HG02973 (cell line): Measurements from ENCODE around the gene NT5C.

ENCODE experiments used
- ATAC-seq: cut with Tn5 transposase; IDR thresholded peaks from one replicate; pipeline ENCODE4 v1.9.1; 2021; ENCODE audit warnings: moderate library complexity; ENCODE audit not compliant: unreplicated experiment

Gene NT5C

GRCh38 chr17:75118307-75118706 lies 13.2 kb downstream of the NT5C start:
- ATAC-seq, result no peak

DNA sequence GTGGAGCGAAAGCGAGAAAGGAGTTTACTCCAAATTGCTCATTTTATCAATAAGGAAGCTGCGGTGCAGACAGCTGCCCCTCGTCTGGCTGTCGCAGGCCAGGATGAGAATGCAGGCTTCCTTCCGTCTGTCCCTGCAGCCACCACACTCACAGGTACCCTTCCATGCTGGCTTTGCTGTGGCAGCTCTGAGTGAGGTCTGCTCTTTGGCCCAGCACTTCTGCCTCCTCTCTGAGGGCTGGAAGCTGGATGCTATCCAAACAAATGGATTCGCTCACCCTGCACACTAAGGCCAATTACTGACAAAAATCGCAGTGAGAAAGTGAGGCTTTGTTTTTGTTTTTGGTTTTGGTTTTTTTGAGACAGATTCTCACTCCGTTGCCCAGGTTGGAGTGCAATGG lies 14.8 kb downstream of the NT5C start:
- ATAC-seq, result no peak

DNA sequence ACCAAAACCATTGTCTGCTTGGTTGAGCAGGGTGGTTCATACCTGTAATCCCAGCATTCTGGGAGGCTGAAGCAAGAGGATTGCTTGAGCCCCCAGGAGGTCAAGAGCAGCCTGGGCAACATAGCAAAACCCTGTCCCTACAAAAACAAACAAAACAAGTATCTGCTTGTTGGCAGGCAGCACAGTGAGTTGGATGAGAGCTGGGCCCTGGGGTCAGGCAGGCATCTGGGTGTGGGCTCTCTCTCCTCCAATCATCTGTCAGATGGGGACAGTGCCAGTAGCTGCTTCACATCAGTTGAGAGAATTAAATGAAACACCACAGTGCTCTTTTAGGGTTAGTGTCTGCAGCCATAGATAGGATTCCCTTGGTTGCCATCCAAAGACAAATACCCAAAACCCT lies 16.0 kb downstream of the NT5C start:
- no peak for ATAC-seq

- no peak for ATAC-seq
These were observed 16.8 kb downstream of the NT5C start for GRCh38 chr17:75114552-75115314.

DNA sequence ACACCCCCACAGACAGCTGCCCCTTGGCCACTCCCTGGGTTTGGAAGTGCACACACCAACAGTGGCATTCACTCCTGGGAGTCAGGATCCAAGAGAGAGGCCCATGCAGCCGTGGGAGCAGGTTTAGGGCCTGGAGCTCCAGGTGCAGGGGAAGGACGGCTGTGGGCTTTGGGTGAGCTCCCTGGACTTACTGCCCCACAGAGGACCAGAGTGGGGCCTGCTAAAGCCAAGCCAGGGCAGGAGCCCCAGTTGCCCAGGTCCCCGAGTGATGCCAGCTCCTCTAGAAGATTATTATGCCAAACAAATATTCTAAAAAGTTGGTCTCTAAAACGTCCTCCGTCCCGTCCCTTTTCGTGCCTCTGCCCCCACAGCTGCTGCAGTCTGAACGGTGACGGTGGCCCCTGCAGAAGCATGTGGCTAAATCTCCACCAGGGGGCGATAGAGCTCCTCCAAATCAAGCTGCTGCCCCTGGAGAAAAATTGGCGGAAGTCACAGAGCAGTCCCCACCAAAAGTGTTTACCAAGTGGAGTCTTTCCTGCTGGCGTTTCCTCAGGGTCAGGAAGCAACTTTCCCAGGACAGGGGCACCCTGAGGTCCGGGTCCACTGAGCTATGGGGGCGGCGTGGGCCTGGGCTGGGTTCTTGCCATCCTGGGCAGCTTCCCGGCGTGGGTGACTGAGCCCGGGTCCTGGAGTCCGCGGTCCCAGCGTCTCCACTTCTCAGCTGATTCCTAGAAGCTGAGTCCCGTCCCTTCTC lies 17.6 kb downstream of the NT5C start:
- ATAC-seq, result no peak

DNA sequence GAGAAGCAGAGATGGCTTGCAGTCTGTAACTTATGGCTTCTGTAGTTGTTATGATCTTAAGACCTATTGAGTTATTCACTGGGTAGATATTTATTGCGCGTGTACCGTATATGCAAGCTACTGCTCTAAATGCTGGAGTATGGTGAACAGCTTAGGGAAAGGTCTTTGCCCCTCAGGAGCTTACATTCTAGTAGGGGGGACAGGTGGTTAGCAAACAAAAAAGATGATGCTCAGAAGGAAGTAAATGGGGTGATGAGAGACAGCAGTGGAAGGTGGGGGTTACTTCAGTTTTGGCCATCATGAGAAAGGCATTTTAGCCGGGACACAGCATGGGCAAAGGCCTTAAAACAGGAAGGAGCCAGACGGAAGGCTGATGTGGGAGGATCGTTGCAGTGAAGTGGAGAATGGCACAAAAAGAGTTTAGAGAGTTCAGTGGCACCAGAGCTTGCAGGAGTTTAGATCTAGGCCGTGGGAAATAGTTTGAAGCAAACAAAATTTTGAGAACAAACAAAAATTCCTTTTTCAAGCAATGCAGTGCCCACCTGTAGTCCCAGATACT lies 19.7 kb downstream of the NT5C start:
- ATAC-seq, result no peak

DNA sequence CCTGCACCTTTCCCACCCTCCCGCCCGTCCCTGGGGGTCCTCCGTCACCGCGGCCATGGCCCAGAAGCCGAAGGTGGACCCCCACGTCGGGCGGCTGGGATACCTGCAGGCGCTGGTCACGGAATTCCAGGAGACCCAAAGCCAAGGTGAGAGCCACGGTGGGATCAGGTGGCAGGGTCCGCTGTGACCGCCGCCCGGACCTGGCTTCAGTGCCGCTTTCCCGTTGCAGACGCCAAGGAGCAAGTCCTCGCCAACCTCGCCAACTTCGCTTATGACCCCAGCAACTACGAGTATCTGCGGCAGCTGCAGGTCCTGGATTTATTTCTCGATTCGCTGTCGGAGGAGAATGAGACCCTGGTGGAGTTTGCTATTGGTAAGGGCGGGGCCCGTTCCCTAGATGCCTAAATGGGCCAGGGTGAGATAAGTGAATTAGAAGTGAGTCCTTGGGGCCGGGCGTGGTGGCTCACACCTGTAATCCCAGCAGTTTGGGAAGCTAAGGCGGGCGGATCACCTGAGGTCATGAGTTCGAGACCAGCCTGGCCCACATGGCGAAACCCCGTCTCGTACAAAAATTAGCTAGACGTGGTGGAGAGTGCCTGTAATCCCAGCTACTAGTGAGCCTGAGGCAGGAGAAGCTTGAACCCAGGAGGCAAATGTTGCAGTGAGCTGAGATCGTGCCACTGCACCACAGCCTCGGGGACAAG lies 21.2 kb downstream of the NT5C start:
- no peak for ATAC-seq

DNA sequence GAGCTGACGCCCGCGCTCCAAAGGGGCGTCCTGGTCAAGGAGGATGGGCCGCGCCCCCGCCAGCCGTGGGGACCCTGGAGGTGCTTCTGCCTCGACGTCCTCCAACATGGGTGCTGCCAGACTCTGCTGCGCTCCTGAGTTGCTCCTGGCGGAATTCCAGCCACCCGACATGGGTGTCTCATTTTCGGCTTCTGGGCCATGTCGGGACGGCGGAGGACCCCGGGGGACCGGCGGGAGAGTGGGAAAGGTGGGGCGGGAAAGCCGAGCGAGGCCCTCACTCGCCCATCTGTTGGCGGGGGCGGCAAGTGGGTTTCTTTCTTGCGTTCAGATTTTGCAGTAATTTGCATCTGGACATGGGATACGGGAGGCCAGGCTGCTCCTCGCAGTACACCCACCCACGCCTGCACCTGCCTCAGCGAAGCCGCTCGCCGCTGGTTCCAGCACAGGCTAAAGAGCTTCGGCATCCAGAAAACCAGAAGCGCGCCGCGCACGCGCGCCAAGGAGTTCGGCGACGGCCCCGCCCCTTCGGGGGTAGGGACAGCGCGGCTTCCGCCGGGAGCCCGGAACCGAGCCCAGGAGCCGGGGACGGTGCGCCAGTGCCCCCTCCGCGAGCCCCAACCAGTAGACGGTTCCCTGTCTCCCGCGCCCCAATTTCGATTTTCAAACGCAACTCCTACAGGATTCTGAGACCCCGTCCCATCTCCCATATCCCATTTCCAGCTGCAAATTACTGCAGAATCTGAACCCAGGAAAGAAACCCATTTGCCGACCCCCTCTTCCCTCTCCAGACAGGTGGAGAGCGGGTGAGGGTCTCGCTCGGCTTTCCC lies 21.9 kb downstream of the NT5C start, which contains the start of gene ARMC7:
TSS of gene ARMC7 (plus strand) at position 563 of the 827 bp plus-strand sequence. CDS start 320 bp downstream, outside the sequence.
- peak; percentile 47 for ATAC-seq

DNA sequence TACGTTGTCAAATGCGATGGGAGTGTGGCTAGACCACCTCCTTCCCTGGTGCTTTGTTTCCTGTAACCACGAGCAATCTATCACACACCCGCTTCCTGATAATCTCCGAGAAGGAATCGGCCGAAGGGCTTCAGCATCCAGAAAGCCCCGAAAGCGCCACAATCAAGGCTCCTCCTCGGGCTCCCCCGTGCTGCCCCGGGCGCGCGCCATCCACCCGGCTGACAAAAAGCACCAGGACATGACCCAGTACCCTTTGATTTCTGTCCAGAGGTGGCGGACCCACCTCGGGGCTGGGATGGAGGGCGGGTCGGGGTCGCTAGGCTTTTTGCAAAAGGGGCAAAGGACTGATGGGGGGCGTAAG lies 22.5 kb downstream of the NT5C start:
- no peak for ATAC-seq

DNA sequence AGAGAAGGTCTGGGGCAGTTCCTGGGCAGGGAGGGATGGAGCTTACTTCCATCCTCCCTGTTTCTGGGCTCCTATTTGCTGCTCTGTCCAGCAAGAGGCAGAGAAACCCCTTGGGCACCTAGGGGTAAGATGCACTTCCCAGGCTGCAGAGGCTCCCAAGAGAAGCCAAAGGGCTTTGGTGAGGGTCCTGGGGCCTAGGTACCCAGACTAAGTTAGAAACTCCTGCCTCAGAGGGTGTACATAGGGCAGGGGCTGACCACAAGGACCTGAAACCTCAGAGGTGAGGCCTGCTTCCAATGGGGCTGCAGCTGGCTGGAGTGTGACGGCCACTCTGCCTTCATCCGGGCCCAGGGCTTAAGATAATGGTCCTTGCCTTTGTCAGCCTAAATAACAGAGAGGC lies 23.3 kb downstream of the NT5C start:
- ATAC-seq, result no peak

GRCh38 chr17:75105126-75106080 lies 26.1 kb downstream of the NT5C start:
- ATAC-seq, result no peak

GRCh38 chr17:75103601-75104554 lies 27.7 kb downstream of the NT5C start:
- ATAC-seq, result no peak

- no peak for ATAC-seq
These were observed 29.1 kb downstream of the NT5C start for GRCh38 chr17:75102385-75102821.

DNA sequence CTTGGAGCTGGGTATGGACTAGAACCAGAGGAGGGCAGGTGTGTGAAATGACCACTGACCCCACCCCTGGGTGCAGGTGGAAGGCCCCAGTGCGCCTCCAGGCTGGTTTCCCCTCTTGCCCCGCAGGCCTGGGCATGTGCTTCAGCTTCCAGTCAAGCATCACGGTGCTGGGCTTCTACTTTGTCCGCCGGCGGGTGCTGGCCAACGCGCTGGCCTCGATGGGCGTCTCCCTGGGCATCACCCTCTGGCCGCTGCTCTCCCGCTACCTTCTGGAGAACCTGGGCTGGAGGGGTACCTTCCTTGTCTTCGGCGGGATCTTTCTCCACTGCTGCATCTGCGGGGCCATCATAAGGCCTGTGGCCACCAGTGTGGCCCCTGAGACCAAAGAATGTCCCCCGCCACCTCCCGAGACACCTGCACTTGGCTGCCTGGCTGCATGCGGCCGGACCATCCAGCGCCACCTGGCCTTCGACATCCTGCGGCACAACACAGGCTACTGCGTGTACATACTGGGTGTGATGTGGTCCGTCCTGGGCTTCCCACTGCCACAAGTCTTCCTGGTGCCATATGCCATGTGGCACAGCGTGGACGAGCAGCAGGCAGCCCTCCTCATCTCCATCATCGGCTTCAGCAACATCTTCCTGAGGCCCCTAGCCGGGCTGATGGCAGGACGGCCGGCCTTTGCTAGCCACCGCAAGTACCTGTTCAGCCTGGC lies 31.5 kb downstream of the NT5C start:
- no peak for ATAC-seq

DNA sequence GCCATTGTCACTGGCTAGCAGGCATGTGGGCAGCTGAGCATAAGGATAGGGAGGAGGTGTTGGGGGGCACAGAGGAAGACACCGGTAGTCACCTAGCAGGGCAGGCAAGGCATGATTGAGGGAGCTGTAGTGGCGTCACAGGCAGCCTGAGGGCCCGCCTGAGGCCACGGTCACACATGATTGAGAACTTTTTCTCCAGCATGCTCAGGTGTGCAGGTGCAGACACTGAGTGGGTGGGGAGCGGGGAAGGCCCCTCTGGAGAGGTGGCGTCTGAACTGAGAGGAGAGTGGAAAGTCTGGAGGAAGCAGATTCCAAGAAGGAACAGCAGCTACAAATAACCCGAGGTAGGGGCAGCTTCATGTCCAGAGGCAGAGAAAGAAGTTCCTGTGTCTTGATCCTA lies 32.7 kb downstream of the NT5C start:
- ATAC-seq, result no peak

DNA sequence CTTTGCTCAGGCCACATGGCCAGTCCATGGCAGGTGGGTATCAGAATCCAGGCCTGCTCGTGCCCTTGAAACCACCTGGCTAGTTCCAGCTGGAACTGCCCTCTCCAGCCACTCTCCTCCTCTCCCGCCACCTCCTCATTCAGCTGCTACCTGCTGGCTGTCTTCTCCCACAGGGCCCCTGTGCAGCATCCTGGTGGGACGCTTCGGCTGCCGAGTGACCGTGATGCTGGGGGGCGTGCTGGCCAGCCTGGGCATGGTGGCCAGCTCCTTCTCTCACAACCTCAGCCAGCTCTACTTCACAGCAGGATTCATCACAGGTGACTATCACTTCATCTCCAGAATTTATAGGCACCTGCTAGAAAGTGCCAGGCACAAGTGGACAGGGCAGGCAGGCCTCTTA lies 33.7 kb downstream of the NT5C start:
- ATAC-seq, result no peak

- ATAC-seq, result no peak
These were observed 35.4 kb downstream of the NT5C start for GRCh38 chr17:75096082-75096625.
